NCI-H446 (cell line): Measurements from ENCODE around the gene GRIN2A.

Experiments
- DNase-seq, 2 experiments: peaks; one replicate each; lab custom pipeline; 2025; lab: John Stamatoyannopoulos, UW

Gene GRIN2A

DNA sequence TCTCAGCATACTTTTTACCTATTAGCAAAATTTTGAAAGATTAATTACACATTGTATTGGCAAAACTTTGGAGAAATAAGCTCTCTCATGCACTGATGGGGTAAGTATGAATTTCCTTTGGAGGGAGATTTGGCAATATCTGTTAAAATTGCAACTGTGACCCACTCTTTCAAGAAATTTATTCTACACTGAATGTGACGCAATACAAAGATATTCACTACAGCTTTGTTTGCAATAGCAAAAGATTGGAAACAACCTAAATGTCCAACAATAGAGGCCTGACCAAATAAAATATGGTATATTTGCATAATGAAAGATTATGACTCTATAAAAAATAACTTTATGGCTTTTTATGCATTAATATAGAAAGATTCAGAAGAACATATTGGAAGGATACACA is 363.5 kb downstream of the GRIN2A start:
- DNase-seq: no peak

DNA sequence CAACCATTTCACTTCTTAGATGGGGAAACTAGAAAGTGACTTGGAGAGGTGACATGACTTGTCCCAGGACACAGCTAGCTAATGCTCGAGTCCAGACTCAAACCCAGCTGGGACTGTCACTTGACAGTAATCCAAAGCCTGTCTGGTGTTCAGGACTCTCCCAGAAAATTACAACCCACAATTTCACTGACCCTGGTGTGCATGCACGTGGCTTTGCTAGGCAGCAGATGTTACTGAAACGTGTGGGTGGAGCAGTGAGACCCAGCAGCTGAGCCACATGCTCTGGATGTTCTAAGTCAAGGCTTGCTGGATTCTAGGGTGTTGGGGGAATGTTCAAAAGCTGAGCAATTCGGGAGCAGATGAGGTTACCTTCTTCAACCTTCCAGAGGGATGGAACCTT is 364.6 kb downstream of the GRIN2A start:
- no peak for DNase-seq

DNA sequence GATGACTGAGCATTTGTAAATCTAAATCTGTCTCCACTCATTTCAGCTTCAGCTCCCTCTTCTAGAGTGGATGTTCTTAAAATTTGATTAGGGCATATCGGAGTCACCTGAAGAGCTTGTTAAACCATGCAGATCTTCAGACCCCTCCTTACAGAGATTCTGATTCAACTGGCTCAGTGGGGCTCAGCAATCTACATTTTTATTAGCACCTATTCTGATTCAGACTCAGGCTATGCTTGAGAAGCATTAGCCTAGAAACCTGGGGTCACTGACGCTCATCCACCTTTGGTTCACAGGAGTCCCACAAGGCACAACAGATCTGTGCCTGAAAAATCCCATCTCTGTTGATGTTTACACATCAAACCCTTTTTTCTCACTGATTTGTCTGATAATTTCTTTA is 365.6 kb downstream of the GRIN2A start:
- no peak for DNase-seq

GRCh38 chr16:9813665-9814064 is 368.6 kb downstream of the GRIN2A start:
- no peak for DNase-seq

DNA sequence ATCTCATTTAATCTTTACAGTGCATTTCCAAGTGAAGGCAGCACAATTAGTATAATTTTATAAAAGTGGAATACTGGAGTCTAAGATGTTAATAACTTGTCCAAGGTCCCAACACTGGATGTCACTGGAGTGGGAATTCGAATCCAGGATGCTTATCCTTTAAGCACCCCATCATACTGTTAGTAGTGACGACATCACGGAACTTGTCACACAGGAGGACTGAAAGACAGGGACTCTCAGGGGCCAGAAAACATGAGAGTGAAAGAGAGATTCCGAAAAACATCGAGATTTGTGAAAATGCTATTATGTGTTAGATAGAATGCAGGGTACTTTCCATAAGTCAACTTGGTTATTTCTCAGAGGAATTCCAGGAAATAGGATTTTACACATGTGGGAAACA is 374.0 kb downstream of the GRIN2A start:
- DNase-seq: no peak

DNA sequence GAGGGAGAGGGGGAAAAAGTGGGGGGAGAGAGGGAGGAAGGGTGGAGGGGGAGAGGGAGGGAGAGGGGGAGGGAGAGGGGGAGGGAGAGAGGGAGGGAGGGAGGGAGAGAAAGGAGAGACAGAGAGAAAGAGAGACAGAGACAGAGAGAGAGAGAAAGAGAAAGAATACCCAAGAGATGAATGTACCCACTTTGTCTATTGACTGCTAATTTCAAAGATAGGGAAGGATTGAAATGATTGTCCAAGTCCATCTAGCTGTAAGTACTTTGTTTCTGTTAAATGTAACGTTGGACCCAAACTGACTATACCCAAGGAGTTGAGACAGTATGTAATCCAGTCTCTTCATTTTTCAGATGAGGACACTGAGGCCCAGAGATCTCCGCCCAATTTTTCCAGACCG is 374.9 kb downstream of the GRIN2A start:
- DNase-seq: no peak

DNA sequence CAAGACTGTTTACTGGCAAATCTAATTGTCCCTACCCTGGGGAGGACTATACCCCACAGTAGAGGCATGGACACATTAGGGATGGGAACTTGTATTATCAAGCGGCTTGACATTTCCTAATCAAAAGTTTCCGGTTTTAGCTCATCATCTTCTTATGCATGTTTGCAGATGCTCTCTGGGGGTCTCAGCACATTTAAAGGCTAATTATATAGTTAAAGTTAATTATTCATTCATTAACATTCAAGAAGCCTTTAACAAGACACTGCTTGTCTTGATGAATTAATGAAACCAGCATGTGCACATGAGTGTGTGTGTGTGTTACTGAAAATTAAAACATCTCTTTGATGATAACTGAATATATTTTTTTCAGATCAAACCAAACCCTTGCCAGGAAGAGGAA is 377.1 kb downstream of the GRIN2A start:
- DNase-seq: no peak

GRCh38 chr16:9802160-9802559 is 380.1 kb downstream of the GRIN2A start:
- no peak for DNase-seq

GRCh38 chr16:9801651-9802050 is 380.6 kb downstream of the GRIN2A start:
- DNase-seq: no peak

- DNase-seq: no peak
Measured at GRCh38 chr16:9800186-9800738, 382.0 kb downstream of the GRIN2A start.

DNA sequence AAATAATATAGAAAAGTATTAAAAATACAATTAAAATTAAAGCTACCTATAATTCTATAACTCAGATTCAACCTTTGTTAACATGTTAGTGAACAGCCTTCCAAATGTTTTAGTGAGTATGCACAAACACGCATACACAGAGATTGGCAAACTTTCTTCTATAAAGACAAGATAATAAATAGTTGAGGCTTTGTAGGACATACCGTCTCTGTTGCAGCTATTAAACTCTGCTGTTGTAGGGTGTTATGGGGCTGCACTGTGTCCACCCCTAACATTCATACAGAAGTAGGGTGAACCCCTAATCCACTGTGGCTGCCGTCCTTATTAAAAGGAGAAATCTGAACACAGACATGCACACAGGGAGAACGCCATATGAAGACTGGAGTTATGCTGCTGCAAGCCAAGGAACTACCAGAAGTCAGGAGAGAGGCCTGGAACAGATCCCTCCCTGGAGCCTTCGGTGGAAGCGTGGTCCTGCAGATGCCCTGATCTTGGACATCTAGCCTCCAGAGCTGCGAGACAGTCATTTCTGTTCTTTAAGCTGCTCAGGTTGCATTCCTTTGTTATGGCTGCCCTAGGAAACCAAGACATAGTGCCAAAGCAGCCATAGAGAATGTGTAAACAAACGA is 383.2 kb downstream of the GRIN2A start:
- DNase-seq: no peak

DNA sequence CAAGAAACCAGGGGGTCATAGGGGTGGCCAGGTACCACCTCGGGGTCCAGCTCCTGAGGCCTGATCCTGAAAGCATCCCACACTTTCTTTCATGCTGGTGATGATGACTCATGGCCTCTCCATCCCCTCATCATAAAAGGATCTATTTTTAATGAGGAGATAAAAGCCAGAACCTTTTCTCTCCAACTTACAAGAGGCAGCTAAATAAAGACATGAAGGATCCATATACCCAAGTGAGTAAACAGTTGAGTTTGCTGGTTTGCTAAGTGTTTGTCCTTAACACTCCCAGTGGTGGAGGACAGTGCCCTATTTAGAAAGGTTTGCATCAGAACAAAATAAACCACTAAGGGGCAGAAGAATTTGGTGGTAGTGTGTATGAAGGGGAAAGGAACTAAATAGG is 383.8 kb downstream of the GRIN2A start:
- no peak for DNase-seq

GRCh38 chr16:9797306-9797705 is 384.9 kb downstream of the GRIN2A start:
- DNase-seq: no peak

DNA sequence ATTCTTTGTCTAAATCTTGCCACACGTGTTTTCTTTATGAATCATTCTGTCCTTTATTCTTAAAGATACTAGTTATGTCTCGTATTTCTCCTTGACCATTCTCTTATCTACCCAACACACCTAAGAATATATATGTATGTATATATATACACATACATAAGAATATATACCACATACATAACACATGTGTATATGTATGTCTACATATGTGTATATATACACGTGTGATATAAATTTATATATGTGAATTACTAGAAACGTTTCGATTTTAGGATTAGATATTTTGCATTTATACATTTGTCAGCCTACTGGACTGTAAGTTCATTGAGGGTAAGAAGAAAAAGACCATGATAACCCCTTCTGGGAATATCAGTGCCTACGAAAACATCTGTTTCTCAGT is 388.6 kb downstream of the GRIN2A start:
- DNase-seq: no peak

DNA sequence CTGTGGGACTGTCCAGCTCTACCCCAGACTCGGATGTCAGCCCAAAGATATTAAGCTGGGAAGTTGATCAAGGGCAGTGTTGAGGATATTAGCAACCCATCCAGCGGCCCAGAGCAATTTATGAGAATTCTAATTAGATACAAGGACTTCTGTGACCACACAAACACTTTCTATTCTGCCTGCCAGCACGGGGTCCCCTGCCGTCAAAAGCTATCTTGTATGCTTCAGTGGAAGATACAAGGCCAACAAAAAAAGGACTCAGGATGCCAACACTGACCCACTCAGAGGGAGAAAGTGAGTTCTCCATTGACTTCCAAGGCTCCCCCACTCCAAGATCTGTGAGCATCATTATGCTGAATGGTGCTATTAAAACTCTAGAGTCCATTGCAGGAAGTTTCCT is 390.7 kb downstream of the GRIN2A start:
- DNase-seq: no peak

DNA sequence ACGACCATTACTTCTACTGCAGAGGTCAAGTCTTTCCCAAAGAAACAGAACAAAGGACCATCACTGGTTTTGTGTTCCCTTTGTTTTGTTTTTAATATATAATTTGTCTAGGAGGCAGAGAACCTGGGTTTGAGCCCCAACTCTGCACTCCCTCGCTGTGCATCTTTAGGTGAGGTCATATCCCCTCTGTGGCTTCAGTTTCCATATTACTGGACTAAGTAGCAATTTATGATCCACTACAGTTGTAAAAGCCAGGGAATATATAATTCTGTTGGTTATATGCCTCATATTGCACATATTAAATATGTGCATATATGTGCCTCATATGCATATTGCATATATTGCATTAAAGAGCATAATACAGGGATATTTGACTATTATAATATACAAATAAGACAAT is 392.0 kb downstream of the GRIN2A start:
- no peak for DNase-seq

- DNase-seq: no peak
Measured at GRCh38 chr16:9787717-9788116, 394.5 kb downstream of the GRIN2A start.

DNA sequence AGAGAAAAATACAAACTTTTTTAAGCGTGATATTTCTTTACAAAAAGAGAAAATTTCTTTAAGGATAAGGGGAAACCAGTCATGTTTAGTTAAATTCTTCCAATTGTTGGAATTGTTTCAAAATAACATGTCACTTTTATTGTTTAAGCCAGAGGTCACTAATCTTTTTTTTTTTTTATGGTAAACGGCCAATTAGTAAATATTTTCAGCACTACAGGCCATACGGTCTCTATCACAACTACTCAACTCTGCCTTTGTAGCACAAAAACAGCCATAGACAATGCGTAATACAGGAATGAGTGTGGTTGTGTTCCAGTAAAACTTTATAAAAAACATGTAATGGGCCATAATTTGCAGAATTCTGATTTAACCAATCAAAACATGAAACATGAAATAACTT is 401.4 kb downstream of the GRIN2A start:
- DNase-seq: no peak

- DNase-seq: no peak
Measured at GRCh38 chr16:9778849-9779248, 403.4 kb downstream of the GRIN2A start.

- DNase-seq: no peak
Measured at GRCh38 chr16:9775998-9776397, 406.2 kb downstream of the GRIN2A start.

GRCh38 chr16:9773289-9773688 is 408.9 kb downstream of the GRIN2A start:
- DNase-seq: no peak

DNA sequence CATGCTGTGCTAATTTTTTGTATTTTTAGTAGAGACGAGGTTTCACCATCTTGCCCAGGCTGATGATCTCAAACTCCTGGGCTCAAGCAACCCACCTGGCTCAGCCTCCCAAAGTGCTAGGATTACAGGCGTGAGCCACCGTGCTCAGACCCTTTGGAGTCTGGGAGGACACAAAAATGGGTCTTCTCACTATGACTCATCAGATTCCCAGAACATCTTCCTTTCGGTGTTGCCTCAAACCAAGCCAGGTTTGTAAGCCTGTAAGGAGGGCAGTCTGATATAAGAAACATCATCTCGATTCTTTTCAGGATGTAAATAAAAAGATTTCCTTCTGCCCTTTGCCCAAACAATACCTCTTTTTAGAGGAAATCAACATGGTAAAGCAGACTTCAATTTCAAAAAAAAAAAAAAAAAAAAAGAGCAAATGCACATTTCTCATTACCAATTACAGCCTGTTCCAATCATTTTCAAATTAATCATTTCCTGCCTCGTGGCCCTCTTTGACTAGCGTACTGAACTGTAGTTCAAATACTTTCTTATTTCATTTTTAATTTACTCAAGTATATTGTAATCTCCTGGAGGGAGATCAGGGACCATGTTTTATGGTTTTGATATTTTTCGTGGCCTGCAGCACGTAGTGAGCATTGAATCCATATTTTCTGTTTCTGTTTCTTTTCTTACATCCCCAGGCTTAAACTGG is 409.6 kb downstream of the GRIN2A start:
- no peak for DNase-seq

DNA sequence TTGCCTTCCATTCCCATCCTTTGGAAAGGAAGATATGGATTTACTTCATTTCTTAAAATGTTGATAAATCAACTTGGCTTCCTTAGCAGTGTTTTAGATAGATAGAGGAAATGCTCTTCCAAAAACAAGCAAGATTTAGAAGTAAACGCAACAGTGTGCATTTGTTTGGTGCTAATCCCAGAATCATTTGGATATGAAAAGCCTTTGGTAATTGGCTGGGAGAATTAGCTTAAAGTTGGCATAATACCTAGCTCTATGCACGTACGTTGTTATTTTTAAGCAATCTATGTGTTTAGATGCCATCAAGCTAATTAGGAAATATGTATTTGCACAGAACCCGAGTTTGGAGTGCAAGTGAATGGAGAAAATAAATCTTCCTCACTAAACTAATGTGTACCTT is 415.3 kb downstream of the GRIN2A start:
- DNase-seq: no peak

- no peak for DNase-seq
Measured at GRCh38 chr16:9763505-9763904, 418.7 kb downstream of the GRIN2A start.
